Putamen (tissue), 1 donor: ENCODE results near the gene MRO.
"Not testable (repeated sequence)": the region's sequence is repeated elsewhere in the genome, so short reads cannot be mapped to it uniquely, and the experiment has no call there.

Experiments
- DNase-seq: peaks from one replicate; pipeline ENCODE4 v3.0.0-alpha.2; 2016; ENCODE audit warnings: low spot score

Gene MRO

GRCh38 chr18:50791599-50792438 is 28.0 kb downstream of the MRO start:
- no peak for DNase-seq

GRCh38 chr18:50790948-50791347 is 28.9 kb downstream of the MRO start:
- DNase-seq = no peak

GRCh38 chr18:50790241-50790640 is 29.6 kb downstream of the MRO start:
- DNase-seq = no peak

- DNase-seq = no peak
These were observed 31.5 kb downstream of the MRO start for GRCh38 chr18:50788284-50788683.

- DNase-seq = no peak
These were observed 33.0 kb downstream of the MRO start for GRCh38 chr18:50786864-50787263.

GRCh38 chr18:50783553-50783952 is 36.3 kb downstream of the MRO start:
- DNase-seq = no peak

GRCh38 chr18:50779021-50779420 is 40.8 kb downstream of the MRO start:
- not testable (repeated sequence) for DNase-seq

GRCh38 chr18:50776383-50776782 is 43.4 kb downstream of the MRO start:
- DNase-seq = no peak

- DNase-seq = no peak
These were observed 44.1 kb downstream of the MRO start for GRCh38 chr18:50775726-50776125.

- no peak for DNase-seq
These were observed 44.6 kb downstream of the MRO start for GRCh38 chr18:50775207-50775606.

GRCh38 chr18:50769463-50769862 is 50.4 kb downstream of the MRO start:
- no peak for DNase-seq

- DNase-seq = no peak
These were observed 62.5 kb downstream of the MRO start for GRCh38 chr18:50757358-50757757.

- DNase-seq = no peak
These were observed 65.5 kb downstream of the MRO start for GRCh38 chr18:50754297-50754696.

- DNase-seq = no peak
These were observed 66.5 kb downstream of the MRO start for GRCh38 chr18:50753311-50753710.

GRCh38 chr18:50751947-50752346 is 67.9 kb downstream of the MRO start:
- no peak for DNase-seq

GRCh38 chr18:50751490-50751889 is 68.3 kb downstream of the MRO start:
- no peak for DNase-seq

GRCh38 chr18:50750546-50750945 is 69.3 kb downstream of the MRO start:
- no peak for DNase-seq

- DNase-seq = no peak
These were observed 69.9 kb downstream of the MRO start for GRCh38 chr18:50749945-50750344.

- no peak for DNase-seq
These were observed 70.4 kb downstream of the MRO start for GRCh38 chr18:50749421-50749820.

GRCh38 chr18:50748243-50749229 is 71.3 kb downstream of the MRO start:
- DNase-seq = no peak

- DNase-seq = no peak
These were observed 72.0 kb downstream of the MRO start for GRCh38 chr18:50747849-50748242.

GRCh38 chr18:50745945-50746344 is 73.9 kb downstream of the MRO start:
- no peak for DNase-seq
